GM13977 (cell line): ENCODE measurements around the gene KRT12.

Experiments used
- DNase-seq: peaks from one replicate; pipeline ENCODE4 v3.0.0; 2012; ENCODE audit warnings: low spot score
- CTCF ChIP-seq: IDR thresholded peaks from 2 replicates; pipeline ENCODE4 v1.5.1; 2012; ENCODE audit warnings: mild to moderate bottlenecking, control low read depth; ENCODE audit not compliant: insufficient read depth; ENCODE audit errors: extremely low read depth, missing control alignments
- in situ Hi-C: fragments of 300-500 bp; cut with MboI; formaldehyde crosslinking; loops from one replicate; pipeline ENCODE4 v1.12.0; 2022; ENCODE audit warnings: low sequenced_read_pairs, low pct_unique_long_range_greater_than_20kb, mixed read lengths, inconsistent platforms; ENCODE audit not compliant: unreplicated experiment

The KRT12 gene

GRCh38 chr17:40886090-40886489 is 19.1 kb upstream of the KRT12 start:
- in situ Hi-C loops = no loop called here
- TF ChIP-seq CTCF = no peak
- DNase-seq = no peak

- TF ChIP-seq CTCF = no peak
- DNase-seq = no peak
- in situ Hi-C loops = no loop called here
Measured at GRCh38 chr17:40884708-40885512, 17.9 kb upstream of the KRT12 start, which contains the start of gene KRT20. Gene KRT20, minus strand, starts transcription at chr17:40885242. Its CDS starts 57 bp downstream, at chr17:40885185.

- no peak for DNase-seq
- no peak for TF ChIP-seq CTCF
- in situ Hi-C loops = no loop called here
Measured at GRCh38 chr17:40883626-40884334, 16.8 kb upstream of the KRT12 start.

- no peak for DNase-seq
- in situ Hi-C loops = no loop called here
- TF ChIP-seq CTCF = no peak
Measured at GRCh38 chr17:40883031-40883430, 16.0 kb upstream of the KRT12 start.

GRCh38 chr17:40879026-40879425 is 12.0 kb upstream of the KRT12 start:
- no peak for TF ChIP-seq CTCF
- DNase-seq = no peak
- in situ Hi-C loops = no loop called here

GRCh38 chr17:40878044-40878443 is 11.0 kb upstream of the KRT12 start:
- TF ChIP-seq CTCF = no peak
- in situ Hi-C loops = no loop called here
- no peak for DNase-seq
